Panc1 (cell line): ENCODE measurements around the gene KAT7. TPM values are rescaled to one million over a fixed set of nuclear protein-coding genes. Genes with fewer than 3 reads are reported as not detected.

Source experiments
- ATAC-seq: fragments of 200-7000 bp; cut with Tn5 transposase; 2 replicates; pipeline ENCODE4 v1.9.1; 2020; ENCODE audit warnings: mild to moderate bottlenecking, moderate library complexity
- BruUV-seq: library from RNA; stranded (reverse); fragments of 400-500 nt; replicated peaks from 2 replicates; lab custom pipeline; 2021; lab: Mats Ljungman, UMichigan
- CTCF ChIA-PET: fragments of 300-600 bp; sonication (Branson Sonifier 250); formaldehyde crosslinking; loops from one replicate; lab custom pipeline; 2022; ENCODE audit warnings: antibody characterized with exemption; lab: Charles Lee
- POLR2A ChIA-PET: fragments of 300-600 bp; sonication (Branson Sonifier 250); formaldehyde crosslinking; loops from one replicate; lab custom pipeline; 2022; ENCODE audit warnings: antibody characterized with exemption; lab: Charles Lee
- DNase-seq: peaks from one replicate; pipeline ENCODE4 v3.0.0-alpha.2; 2010; ENCODE audit warnings: low read depth, low spot score
- H3K27ac ChIP-seq: 2 replicates; pipeline ENCODE4 v1.5.1; 2011; ENCODE audit warnings: mild to moderate bottlenecking, low read length, inconsistent platforms
- H3K27me3 ChIP-seq: fragments of 200-500 bp; sonication (Bioruptor generic); 2 replicates; pipeline ENCODE4 v1.6.0; 2014; ENCODE audit warnings: low read length, inconsistent platforms; ENCODE audit not compliant: control insufficient read depth, insufficient read depth
- H3K36me3 ChIP-seq: fragments of 200-500 bp; sonication (Bioruptor generic); 2 replicates; pipeline ENCODE4 v1.5.1; 2014; ENCODE audit warnings: inconsistent platforms, mild to moderate bottlenecking, low read length, moderate library complexity; ENCODE audit not compliant: control insufficient read depth, insufficient read depth
- H3K4me1 ChIP-seq: 2 replicates; pipeline ENCODE4 v1.5.1; 2011; ENCODE audit warnings: inconsistent platforms, mild to moderate bottlenecking, low read length, moderate library complexity; ENCODE audit not compliant: control insufficient read depth, insufficient read depth
- H3K4me3 ChIP-seq, 2 experiments: 2 replicates each; pipeline ENCODE4 v1.5.1; 2011 to 2012; ENCODE audit warnings: low read depth in 2 of 2, low read length in 2 of 2, mild to moderate bottlenecking in 2 of 2, inconsistent platforms in 1 of 2, moderate library complexity in 1 of 2
- H3K9me3 ChIP-seq: fragments of 200-500 bp; sonication (Bioruptor generic); 2 replicates; pipeline ENCODE4 v1.5.1; 2014; ENCODE audit warnings: low read depth, mild to moderate bottlenecking, inconsistent platforms, low read length, moderate library complexity; ENCODE audit not compliant: control insufficient read depth, insufficient read depth
- POLR2AphosphoS5 ChIP-seq: IDR thresholded peaks from 2 replicates; pipeline ENCODE4 v1.6.1; 2012; ENCODE audit warnings: mild to moderate bottlenecking, low read depth, low read length, moderate library complexity
- SIN3A ChIP-seq: IDR thresholded peaks from 2 replicates; pipeline ENCODE4 v1.6.1; 2012; ENCODE audit warnings: low read depth, mild to moderate bottlenecking, low read length, moderate library complexity, borderline replicate concordance; ENCODE audit not compliant: insufficient read depth
- TCF7L2 ChIP-seq: IDR thresholded peaks from 2 replicates; pipeline ENCODE4 v1.6.1; 2011; ENCODE audit warnings: mild to moderate bottlenecking, low read depth, low read length, inconsistent platforms
- in situ Hi-C: cut with HindIII; loops from 2 replicates; pipeline ENCODE4 v1.10.0; 2016; ENCODE audit warnings: low sequenced_read_pairs, low pct_unique_long_range_greater_than_20kb
- intact Hi-C: fragments of 100-400 bp; cut with micrococcal nuclease; formaldehyde crosslinking; loops from one replicate; pipeline ENCODE4 v1.10.0; 2022; ENCODE audit not compliant: unreplicated experiment
- total RNA-seq: library from RNA; stranded (reverse); gene quantifications from one replicate; pipeline ENCODE4 v1.2.1, GENCODE V29; 2021; ENCODE audit not compliant: unreplicated experiment
- TF ChIP-seq, protein P1 (sequence below): fragments of 450-650 bp; IDR thresholded peaks from 2 replicates; pipeline ENCODE4 v1.5.1; 2017; ENCODE audit warnings: mild to moderate bottlenecking
- TF ChIP-seq, protein P2 (sequence below), 2 experiments: IDR thresholded peaks; 2 replicates each; pipeline ENCODE4 v1.6.1; 2011 to 2012; ENCODE audit warnings: low read depth in 2 of 2, control low read depth in 1 of 2, low read length in 1 of 2, mild to moderate bottlenecking in 1 of 2, moderate library complexity in 1 of 2; ENCODE audit not compliant: insufficient read depth in 1 of 2

The KAT7 gene
- total RNA-seq, 1 experiment from 2014 or later = 69.0 TPM

DNA sequence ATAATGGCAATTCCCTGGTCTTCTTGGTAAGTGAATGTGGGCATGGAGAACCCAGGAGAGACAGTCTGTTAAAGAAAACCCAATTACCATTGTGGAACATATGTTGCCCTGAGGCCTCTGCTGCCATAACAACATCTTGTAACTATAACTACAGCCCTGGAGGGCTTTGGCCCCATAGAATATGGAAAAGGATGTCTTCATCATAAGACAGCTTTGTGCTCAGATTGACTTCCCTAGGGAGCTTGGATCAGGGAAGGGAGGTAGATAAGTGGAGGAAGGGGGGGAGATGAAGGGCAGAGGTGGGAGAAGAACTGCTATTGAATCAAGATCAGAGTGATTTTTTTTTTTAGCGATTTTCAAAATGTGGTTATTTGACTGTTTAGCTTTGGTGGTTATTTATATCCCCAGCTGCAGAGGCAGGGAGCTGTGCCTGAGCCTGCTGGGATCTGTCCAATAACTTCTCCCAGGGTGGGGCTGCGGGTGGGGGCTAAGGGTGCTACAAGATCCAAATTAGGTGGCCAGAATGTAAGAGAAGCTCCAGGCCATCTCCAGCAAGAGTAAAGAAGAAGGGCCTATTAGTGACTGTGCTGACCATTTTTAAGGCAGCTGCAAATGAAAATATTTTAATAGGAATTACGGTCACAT is 5.3 kb upstream of the KAT7 start:
- Histone ChIP-seq H3K4me3 (no peak overlapping the region), H3K4me1 (peaks cover 6% of the 10 kb centered on the region), H3K27ac (no peak overlapping the region), H3K36me3 (no peaks in the 10 kb centered on the region), H3K27me3 (no peaks in the 10 kb centered on the region; the same call in 1 of the 2 replicates), H3K9me3 (no peaks in the 10 kb centered on the region)
- DNase-seq = no peak
- in situ Hi-C loops (no loop called here), intact Hi-C loops (no loop called here)
- TF ChIP-seq POLR2AphosphoS5 (no peak), SIN3A (no peak)
- TF ChIP-seq, protein P1, sequence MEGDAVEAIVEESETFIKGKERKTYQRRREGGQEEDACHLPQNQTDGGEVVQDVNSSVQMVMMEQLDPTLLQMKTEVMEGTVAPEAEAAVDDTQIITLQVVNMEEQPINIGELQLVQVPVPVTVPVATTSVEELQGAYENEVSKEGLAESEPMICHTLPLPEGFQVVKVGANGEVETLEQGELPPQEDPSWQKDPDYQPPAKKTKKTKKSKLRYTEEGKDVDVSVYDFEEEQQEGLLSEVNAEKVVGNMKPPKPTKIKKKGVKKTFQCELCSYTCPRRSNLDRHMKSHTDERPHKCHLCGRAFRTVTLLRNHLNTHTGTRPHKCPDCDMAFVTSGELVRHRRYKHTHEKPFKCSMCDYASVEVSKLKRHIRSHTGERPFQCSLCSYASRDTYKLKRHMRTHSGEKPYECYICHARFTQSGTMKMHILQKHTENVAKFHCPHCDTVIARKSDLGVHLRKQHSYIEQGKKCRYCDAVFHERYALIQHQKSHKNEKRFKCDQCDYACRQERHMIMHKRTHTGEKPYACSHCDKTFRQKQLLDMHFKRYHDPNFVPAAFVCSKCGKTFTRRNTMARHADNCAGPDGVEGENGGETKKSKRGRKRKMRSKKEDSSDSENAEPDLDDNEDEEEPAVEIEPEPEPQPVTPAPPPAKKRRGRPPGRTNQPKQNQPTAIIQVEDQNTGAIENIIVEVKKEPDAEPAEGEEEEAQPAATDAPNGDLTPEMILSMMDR = no peak
- ChIA-PET CTCF (interaction anchor here (0.7 kb wide), 1 partner anchor 76 kb away, joined by 3 read pairs; the partner anchor contains the start of gene SLC35B1), POLR2A (interaction anchor here (0.6 to 0.7 kb wide), 2 partner anchors 12 to 94 kb away, joined by 3 to 4 read pairs; no protein-coding TSS in a partner anchor)
- BruUV-seq = no TSS peak
- ATAC-seq = no peak

DNA sequence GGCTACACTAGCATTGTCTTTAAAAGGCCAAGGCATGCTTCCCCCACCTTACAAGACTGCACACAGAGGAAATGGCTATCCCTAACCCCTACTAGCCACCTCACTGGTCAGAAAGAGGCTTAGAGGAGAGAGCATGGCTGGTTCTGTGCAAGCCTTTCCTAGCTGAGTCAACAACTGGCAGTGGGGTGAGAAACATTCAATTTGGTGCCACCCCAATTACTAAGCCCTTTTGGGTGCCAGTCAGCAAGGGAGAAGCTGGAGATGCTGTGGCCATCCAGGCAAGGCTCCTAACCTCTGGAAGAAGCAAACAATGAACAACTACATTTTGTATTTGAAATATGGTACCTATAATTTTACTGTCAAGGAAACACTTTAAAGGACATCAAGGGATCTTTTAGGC is 4.7 kb upstream of the KAT7 start:
- H3K4me3 ChIP-seq = no peak overlapping the region
- in situ Hi-C loops = no loop called here
- no TSS peak for BruUV-seq
- no peaks in the 10 kb centered on the region for H3K27me3 ChIP-seq
- TF ChIP-seq TCF7L2 (no peak), POLR2AphosphoS5 (no peak), SIN3A (no peak)
- TF ChIP-seq, protein P2, sequence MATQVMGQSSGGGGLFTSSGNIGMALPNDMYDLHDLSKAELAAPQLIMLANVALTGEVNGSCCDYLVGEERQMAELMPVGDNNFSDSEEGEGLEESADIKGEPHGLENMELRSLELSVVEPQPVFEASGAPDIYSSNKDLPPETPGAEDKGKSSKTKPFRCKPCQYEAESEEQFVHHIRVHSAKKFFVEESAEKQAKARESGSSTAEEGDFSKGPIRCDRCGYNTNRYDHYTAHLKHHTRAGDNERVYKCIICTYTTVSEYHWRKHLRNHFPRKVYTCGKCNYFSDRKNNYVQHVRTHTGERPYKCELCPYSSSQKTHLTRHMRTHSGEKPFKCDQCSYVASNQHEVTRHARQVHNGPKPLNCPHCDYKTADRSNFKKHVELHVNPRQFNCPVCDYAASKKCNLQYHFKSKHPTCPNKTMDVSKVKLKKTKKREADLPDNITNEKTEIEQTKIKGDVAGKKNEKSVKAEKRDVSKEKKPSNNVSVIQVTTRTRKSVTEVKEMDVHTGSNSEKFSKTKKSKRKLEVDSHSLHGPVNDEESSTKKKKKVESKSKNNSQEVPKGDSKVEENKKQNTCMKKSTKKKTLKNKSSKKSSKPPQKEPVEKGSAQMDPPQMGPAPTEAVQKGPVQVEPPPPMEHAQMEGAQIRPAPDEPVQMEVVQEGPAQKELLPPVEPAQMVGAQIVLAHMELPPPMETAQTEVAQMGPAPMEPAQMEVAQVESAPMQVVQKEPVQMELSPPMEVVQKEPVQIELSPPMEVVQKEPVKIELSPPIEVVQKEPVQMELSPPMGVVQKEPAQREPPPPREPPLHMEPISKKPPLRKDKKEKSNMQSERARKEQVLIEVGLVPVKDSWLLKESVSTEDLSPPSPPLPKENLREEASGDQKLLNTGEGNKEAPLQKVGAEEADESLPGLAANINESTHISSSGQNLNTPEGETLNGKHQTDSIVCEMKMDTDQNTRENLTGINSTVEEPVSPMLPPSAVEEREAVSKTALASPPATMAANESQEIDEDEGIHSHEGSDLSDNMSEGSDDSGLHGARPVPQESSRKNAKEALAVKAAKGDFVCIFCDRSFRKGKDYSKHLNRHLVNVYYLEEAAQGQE (IDR thresholded peaks at IDR 0.05; ENCODE audit: insufficient read depth in 1 of 2, low read depth in 2 of 2, low read length in 1 of 2) = no peak
- TF ChIP-seq, protein P1 = no peak
- no peak overlapping the region for H3K27ac ChIP-seq
- H3K4me1 ChIP-seq = peaks cover 6% of the 10 kb centered on the region
- CTCF ChIA-PET = no interaction called here
- ATAC-seq = no peak
- no peak for DNase-seq
- POLR2A ChIA-PET = interaction anchor here (0.6 to 0.7 kb wide), 2 partner anchors 12 to 93 kb away, joined by 3 to 4 read pairs; no protein-coding TSS in a partner anchor
- H3K36me3 ChIP-seq = peaks cover 3% of the 10 kb centered on the region; the same call in 1 of the 2 replicates
- H3K9me3 ChIP-seq = no peaks in the 10 kb centered on the region
- intact Hi-C loops = no loop called here
